ENCODE data around the gene EBF3.

GRCh38 chr10:129919358-129919757, 44.7 kb downstream of the EBF3 start:
- TF ChIP-seq CTCF (conservative IDR thresholded peaks at IDR 0.05; ENCODE audit: low read depth, low read length) (no peak), EZH2 (IDR thresholded peaks at IDR 0.05; ENCODE audit: borderline replicate concordance, low read depth, low read length, poor library complexity, severe bottlenecking) (no peak)

Data from A673 (cell line).